ENCODE measurements around the gene CHI3L1. TPM values are rescaled to one million over a fixed set of nuclear protein-coding genes. Genes with fewer than 3 reads are reported as not detected.
A peak's percentile ranks its signal among the peaks of the same experiment; 100 is the strongest.

CHI3L1 gene
- polyA plus RNA-seq, 1 of the 3 experiments (the other 2 are of a cell fraction): not detected

- Histone ChIP-seq H3K9ac (no peak overlapping the region), H4K20me1 (ENCODE audit: insufficient read depth) (no peaks in the 10 kb centered on the region), H3K79me2 (ENCODE audit: insufficient read depth) (no peaks in the 10 kb centered on the region), H3F3A (replicated peaks; ENCODE audit: insufficient read depth) (no peaks in the 10 kb centered on the region), H3K27ac (ENCODE audit: low read depth in 2 of 2, low read length in 1 of 2) (no peak overlapping the region), H3K9me3 (no peaks in the 10 kb centered on the region), H3K4me2 (no peak overlapping the region), H3K9me2 (no peaks in the 10 kb centered on the region), H2AFZ (ENCODE audit: low read depth) (no peak overlapping the region), H3K4me3 (ENCODE audit: low read depth in 2 of 2, low read length in 1 of 2) (no peak overlapping the region), H3K27me3 (ENCODE audit: insufficient read depth) (no peaks in the 10 kb centered on the region), H3K36me3 (replicated peaks in 1 of 2; ENCODE audit: control insufficient read depth in 1 of 2, insufficient read depth in 2 of 2, low read length in 1 of 2) (no peaks in the 10 kb centered on the region), H3K4me1 (ENCODE audit: control insufficient read depth in 1 of 2, insufficient read depth in 2 of 2, low read depth in 1 of 2, low read length in 1 of 2) (peaks cover 4 to 37% of the 10 kb centered on the region in 2 experiments; a peak in 1 of 4 replicates)
- ChIA-PET CTCF (interaction anchor here (1.1 to 4.2 kb wide), 6 partner anchors 12 to 127 kb away, joined by 3 to 18 read pairs (median 6); no protein-coding TSS in a partner anchor), POLR2A (no interaction called here)
- DNase-seq: no peak
- WGBS (ENCODE audit: low lambda C conversion rate): 88% methylated on average over 6 of the region's 6 CpGs
- no peak for TF ChIP-seq RAD21 (IDR thresholded peaks at IDR 0.05; ENCODE audit: low read length)
- TF ChIP-seq JUND (IDR thresholded peaks at IDR 0.05): no peak
- TF ChIP-seq FOXJ3 (CRISPR knock-in tag; IDR thresholded peaks at IDR 0.05): no peak
- no peak for TF ChIP-seq CTCF (IDR thresholded peaks at IDR 0.05)
- TF ChIP-seq ELF1 (IDR thresholded peaks at IDR 0.05): no peak
- TF ChIP-seq MEF2A (IDR thresholded peaks at IDR 0.05; ENCODE audit: borderline replicate concordance, low read depth): no peak
Observed at GRCh38 chr1:203142124-203142523, 44.4 kb downstream of the CHI3L1 start.

DNA sequence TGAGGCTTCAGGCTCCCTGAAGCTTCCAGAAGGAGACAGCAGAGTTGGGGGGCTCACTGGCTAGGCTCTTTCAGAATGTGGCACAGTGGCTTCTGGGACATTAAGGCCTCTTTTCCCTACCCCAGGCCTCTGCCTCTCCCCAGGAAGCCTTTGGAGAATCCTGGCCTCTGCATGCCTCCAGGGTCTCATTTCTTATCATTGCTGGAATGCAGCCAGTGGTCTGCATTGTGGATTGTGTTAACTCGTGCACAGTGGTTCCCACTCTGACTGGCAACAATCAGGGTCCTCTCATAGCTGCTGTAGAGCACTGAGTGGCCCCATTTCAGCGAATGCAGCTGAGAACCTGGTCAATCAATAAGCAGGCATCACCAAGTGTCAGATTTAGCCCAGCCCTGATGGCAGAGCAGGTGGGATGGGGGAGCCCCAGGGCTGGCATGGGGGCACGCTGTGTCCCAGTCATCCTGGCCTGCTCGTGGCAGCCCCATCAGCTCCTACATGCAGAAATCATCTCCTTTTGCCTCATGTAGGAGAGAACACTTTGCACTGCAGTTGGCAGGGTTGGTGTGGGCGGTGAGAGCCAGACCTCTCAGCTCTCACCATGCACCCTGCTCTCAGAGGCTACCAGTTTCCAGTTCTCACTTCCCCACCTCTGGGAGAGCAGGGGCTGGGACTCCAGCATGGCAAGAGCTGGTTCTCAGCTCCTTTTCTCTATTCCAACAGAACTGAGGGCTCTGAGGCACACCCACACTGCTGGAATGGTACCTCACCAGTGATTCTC lies 45.6 kb downstream of the CHI3L1 start:
- Histone ChIP-seq H3K9me2 (no peaks in the 10 kb centered on the region), H3K4me1 (ENCODE audit: control insufficient read depth in 1 of 2, insufficient read depth in 2 of 2, low read depth in 1 of 2, low read length in 1 of 2) (peaks cover 0 to 32% of the 10 kb centered on the region in 2 experiments; a peak in 1 of 4 replicates), H3K27me3 (ENCODE audit: insufficient read depth) (no peaks in the 10 kb centered on the region), H3K9ac (no peak overlapping the region), H3K4me2 (no peak overlapping the region), H3K27ac (ENCODE audit: low read depth in 2 of 2, low read length in 1 of 2) (peak overlapping the region in 1 of 2 experiments; percentile 55; a peak in 2 of 4 replicates), H3K4me3 (ENCODE audit: low read depth in 2 of 2, low read length in 1 of 2) (no peak overlapping the region), H3K36me3 (replicated peaks in 1 of 2; ENCODE audit: control insufficient read depth in 1 of 2, insufficient read depth in 2 of 2, low read length in 1 of 2) (no peaks in the 10 kb centered on the region), H2AFZ (ENCODE audit: low read depth) (no peak overlapping the region), H3F3A (replicated peaks; ENCODE audit: insufficient read depth) (no peaks in the 10 kb centered on the region), H3K79me2 (ENCODE audit: insufficient read depth) (no peaks in the 10 kb centered on the region), H4K20me1 (ENCODE audit: insufficient read depth) (no peaks in the 10 kb centered on the region), H3K9me3 (no peaks in the 10 kb centered on the region)
- POLR2A ChIA-PET: no interaction called here
- CTCF ChIA-PET: interaction anchor here (0.8 to 4.2 kb wide), 6 partner anchors 11 to 128 kb away, joined by 3 to 18 read pairs (median 7); no protein-coding TSS in a partner anchor
- 68% methylated on average over 4 of the region's 5 CpGs for WGBS (ENCODE audit: low lambda C conversion rate)
- DNase-seq: peak; percentile 84
- TF ChIP-seq RCOR1 (IDR thresholded peaks at IDR 0.05; ENCODE audit: low read length) (peak; percentile 88), TAF1 (IDR thresholded peaks at IDR 0.05; ENCODE audit: borderline replicate concordance, low read depth, low read length) (no peak), NFIC (IDR thresholded peaks at IDR 0.05; ENCODE audit: borderline replicate concordance) (peak; percentile 17; the same call in 1 of the 2 replicates), EP300 (IDR thresholded peaks at IDR 0.05; ENCODE audit: borderline replicate concordance in 1 of 2, low read depth in 1 of 2, low read length in 1 of 2) (peak in 1 of 2 experiments; percentile 74; a peak in 1 of 4 replicates), MXI1 (IDR thresholded peaks at IDR 0.05; ENCODE audit: low read depth, low read length) (peak; percentile 72; the same call in 1 of the 2 replicates), GATA2 (CRISPR knock-in tag; IDR thresholded peaks at IDR 0.05) (peak; percentile 79), ELF1 (IDR thresholded peaks at IDR 0.05) (no peak), ZBTB33 (IDR thresholded peaks at IDR 0.05; ENCODE audit: borderline replicate concordance, low read depth) (no peak)

Measured in SK-N-SH (cell line).